Suprapubic skin (tissue), 3 donors: ENCODE data around the gene PGA4.

Experiments
- POLR2A ChIP-seq, 2 donors: fragments of 450-650 bp; IDR thresholded peaks; one replicate each; pipeline ENCODE4 v1.6.1; 2017; ENCODE audit warnings: antibody characterized with exemption in 2 of 2, mild to moderate bottlenecking in 2 of 2, moderate library complexity in 2 of 2
- TF ChIP-seq, protein P1 (sequence below), 2 donors: fragments of 200-600 bp in 1 of 2; fragments of 450-650 bp in 1 of 2; sonication (generic) in 1 of 2; IDR thresholded peaks; one replicate each; pipeline ENCODE4 v1.5.1; 2016 to 2019; ENCODE audit warnings: antibody characterized with exemption in 2 of 2, mild to moderate bottlenecking in 1 of 2, moderate library complexity in 1 of 2

DNA sequence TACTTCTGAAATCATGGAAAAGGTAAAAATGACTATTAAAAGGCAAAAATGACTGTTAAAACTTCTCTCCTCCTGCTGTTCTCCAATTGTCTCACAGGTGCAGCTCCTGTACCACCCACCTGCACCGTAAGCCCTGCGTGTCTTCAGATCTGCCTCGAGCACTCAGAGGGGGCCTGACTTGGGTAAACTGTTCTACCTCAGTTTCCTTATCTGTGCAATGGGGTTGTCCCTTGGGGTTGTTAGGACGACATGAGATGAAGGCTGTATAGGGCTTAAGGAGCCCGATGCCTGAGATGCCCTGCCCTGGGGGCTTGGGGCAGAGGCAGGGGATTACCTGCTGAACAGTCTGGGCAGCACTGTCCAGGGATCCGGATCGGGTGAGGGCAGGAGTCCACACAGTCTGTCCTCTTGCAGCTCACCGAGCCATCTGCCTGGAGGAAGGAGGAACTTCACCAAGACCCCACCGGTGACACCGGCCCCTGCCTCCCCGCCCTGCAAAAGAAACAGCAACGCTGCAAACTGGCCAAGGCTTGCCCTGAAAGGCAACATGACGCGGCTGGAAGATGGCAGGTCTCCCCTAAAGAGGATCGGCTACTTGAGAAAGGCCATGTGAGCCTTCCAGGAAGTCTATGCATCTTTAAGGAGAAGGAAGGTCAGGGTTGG, 46.6 kb downstream of the PGA4 start:
- TF ChIP-seq, protein P1, sequence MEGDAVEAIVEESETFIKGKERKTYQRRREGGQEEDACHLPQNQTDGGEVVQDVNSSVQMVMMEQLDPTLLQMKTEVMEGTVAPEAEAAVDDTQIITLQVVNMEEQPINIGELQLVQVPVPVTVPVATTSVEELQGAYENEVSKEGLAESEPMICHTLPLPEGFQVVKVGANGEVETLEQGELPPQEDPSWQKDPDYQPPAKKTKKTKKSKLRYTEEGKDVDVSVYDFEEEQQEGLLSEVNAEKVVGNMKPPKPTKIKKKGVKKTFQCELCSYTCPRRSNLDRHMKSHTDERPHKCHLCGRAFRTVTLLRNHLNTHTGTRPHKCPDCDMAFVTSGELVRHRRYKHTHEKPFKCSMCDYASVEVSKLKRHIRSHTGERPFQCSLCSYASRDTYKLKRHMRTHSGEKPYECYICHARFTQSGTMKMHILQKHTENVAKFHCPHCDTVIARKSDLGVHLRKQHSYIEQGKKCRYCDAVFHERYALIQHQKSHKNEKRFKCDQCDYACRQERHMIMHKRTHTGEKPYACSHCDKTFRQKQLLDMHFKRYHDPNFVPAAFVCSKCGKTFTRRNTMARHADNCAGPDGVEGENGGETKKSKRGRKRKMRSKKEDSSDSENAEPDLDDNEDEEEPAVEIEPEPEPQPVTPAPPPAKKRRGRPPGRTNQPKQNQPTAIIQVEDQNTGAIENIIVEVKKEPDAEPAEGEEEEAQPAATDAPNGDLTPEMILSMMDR (IDR thresholded peaks at IDR 0.05): no peak
- TF ChIP-seq POLR2A (IDR thresholded peaks at IDR 0.05): no peak
